HEK293T (cell line): ENCODE results near the gene BIN1.

Experiments
- CTCF ChIA-PET: fragments of 350-600 bp; formaldehyde crosslinking; extraction: SDS; loops from one replicate; lab custom pipeline; 2021; ENCODE audit warnings: antibody characterized with exemption, inconsistent platforms; lab: Yijun Ruan, JAX
- POLR2A ChIA-PET: fragments of 350-600 bp; formaldehyde crosslinking; extraction: SDS; loops from one replicate; lab custom pipeline; 2020; ENCODE audit warnings: antibody characterized with exemption, inconsistent platforms; lab: Yijun Ruan, JAX
- DNase-seq: peaks from one replicate; pipeline ENCODE4 v3.0.0; 2012; ENCODE audit warnings: mixed read lengths; ENCODE audit errors: extremely low spot score
- ARNT ChIP-seq: fragments of 450-650 bp; IDR thresholded peaks from 2 replicates; pipeline ENCODE4 v1.6.1; 2017; ENCODE audit warnings: mild to moderate bottlenecking
- BHLHE40 ChIP-seq: fragments of 450-650 bp; IDR thresholded peaks from 2 replicates; pipeline ENCODE4 v1.6.1; 2016; ENCODE audit warnings: mild to moderate bottlenecking, moderate library complexity, borderline replicate concordance
- CTBP1 ChIP-seq: fragments of 450-650 bp; IDR thresholded peaks from 2 replicates; pipeline ENCODE4 v1.6.1; 2016; ENCODE audit warnings: borderline replicate concordance
- ELF4 ChIP-seq: fragments of 450-650 bp; IDR thresholded peaks from 2 replicates; pipeline ENCODE4 v1.6.1; 2017; ENCODE audit warnings: antibody characterized with exemption
- FOXA1 ChIP-seq: fragments of 450-650 bp; IDR thresholded peaks from 2 replicates; pipeline ENCODE4 v1.6.1; 2016; ENCODE audit warnings: mild to moderate bottlenecking
- FOXK2 ChIP-seq: fragments of 450-650 bp; IDR thresholded peaks from 2 replicates; pipeline ENCODE4 v1.6.1; 2016; ENCODE audit warnings: mild to moderate bottlenecking
- FOXM1 ChIP-seq: fragments of 450-650 bp; IDR thresholded peaks from 2 replicates; pipeline ENCODE4 v1.6.1; 2017; ENCODE audit warnings: mild to moderate bottlenecking, borderline replicate concordance
- HDGF ChIP-seq: fragments of 450-650 bp; IDR thresholded peaks from 2 replicates; pipeline ENCODE4 v1.6.1; 2017; ENCODE audit warnings: antibody characterized with exemption, borderline replicate concordance
- L3MBTL2 ChIP-seq: fragments of 450-650 bp; conservative IDR thresholded peaks from 2 replicates; pipeline ENCODE4 v1.6.1; 2016; ENCODE audit warnings: mild to moderate bottlenecking
- LEF1 ChIP-seq: fragments of 450-650 bp; IDR thresholded peaks from 2 replicates; pipeline ENCODE4 v1.6.1; 2017; ENCODE audit warnings: mild to moderate bottlenecking, borderline replicate concordance
- NFRKB ChIP-seq: fragments of 450-650 bp; IDR thresholded peaks from 2 replicates; pipeline ENCODE4 v1.6.1; 2016; ENCODE audit warnings: mild to moderate bottlenecking, moderate library complexity
- PKNOX1 ChIP-seq: fragments of 450-650 bp; IDR thresholded peaks from 2 replicates; pipeline ENCODE4 v1.6.1; 2016
- SP1 ChIP-seq: fragments of 450-650 bp; IDR thresholded peaks from 2 replicates; pipeline ENCODE4 v1.6.1; 2017
- SUZ12 ChIP-seq: fragments of 450-650 bp; IDR thresholded peaks from 2 replicates; pipeline ENCODE4 v1.6.1; 2016; ENCODE audit warnings: mild to moderate bottlenecking
- TARDBP ChIP-seq: fragments of 450-650 bp; IDR thresholded peaks from 2 replicates; pipeline ENCODE4 v1.6.1; 2016
- ZNF384 ChIP-seq: fragments of 450-650 bp; IDR thresholded peaks from 2 replicates; pipeline ENCODE4 v1.6.1; 2016

The BIN1 gene

GRCh38 chr2:127103243-127104165, 3.5 kb downstream of the BIN1 start:
- CTCF ChIA-PET, result no interaction called here
- TF ChIP-seq SP1 (no peak), ZNF384 (no peak), SUZ12 (no peak), FOXA1 (no peak), PKNOX1 (no peak), TARDBP (no peak), HDGF (no peak), FOXM1 (no peak)
- POLR2A ChIA-PET, result no interaction called here
- no peak for DNase-seq

GRCh38 chr2:127102521-127103242, 4.3 kb downstream of the BIN1 start:
- POLR2A ChIA-PET, result no interaction called here
- TF ChIP-seq CTBP1 (no peak), SP1 (no peak), BHLHE40 (no peak), ELF4 (no peak), ZNF384 (no peak), L3MBTL2 (no peak), FOXM1 (no peak), HDGF (no peak), ARNT (no peak), FOXA1 (no peak), LEF1 (no peak)

GRCh38 chr2:127101756-127102477, 5.0 kb downstream of the BIN1 start:
- DNase-seq, result no peak
- TF ChIP-seq SP1 (no peak), CTBP1 (no peak), FOXA1 (no peak), SUZ12 (no peak), HDGF (no peak), FOXK2 (no peak), PKNOX1 (no peak), ARNT (no peak), L3MBTL2 (no peak), TARDBP (no peak), LEF1 (no peak), NFRKB (no peak), ZNF384 (no peak), BHLHE40 (no peak), ELF4 (no peak), FOXM1 (no peak)
- ChIA-PET POLR2A (no interaction called here), CTCF (interaction anchor here (0.5 to 0.6 kb wide), 2 partner anchors 19 to 59 kb away, joined by 3 to 5 read pairs; no protein-coding TSS in a partner anchor)

More at GRCh38 chr2:127102521-127103242, 4.3 kb downstream of the BIN1 start:
- no peak for DNase-seq
- CTCF ChIA-PET, result no interaction called here

GRCh38 chr2:127101048-127101611, 5.8 kb downstream of the BIN1 start:
- POLR2A ChIA-PET, result no interaction called here
- no peak for DNase-seq
- TF ChIP-seq SUZ12, result no peak
- no peak for TF ChIP-seq SP1
- TF ChIP-seq BHLHE40, result no peak
- TF ChIP-seq PKNOX1, result no peak
- TF ChIP-seq FOXA1, result no peak
- TF ChIP-seq ELF4, result no peak
- TF ChIP-seq L3MBTL2, result no peak
- TF ChIP-seq FOXM1, result no peak
- TF ChIP-seq CTBP1, result no peak
- TF ChIP-seq ARNT, result no peak
- no peak for TF ChIP-seq LEF1
- no peak for TF ChIP-seq ZNF384
- CTCF ChIA-PET, result interaction anchor here (0.5 to 0.8 kb wide), 2 partner anchors 33 to 59 kb away, joined by 3 to 5 read pairs; no protein-coding TSS in a partner anchor
